IMR-90 (cell line): ENCODE data around the gene SLC17A5. TPM values are rescaled to one million over a fixed set of nuclear protein-coding genes. Genes with fewer than 3 reads are reported as not detected.

ENCODE experiments used
- ATAC-seq: fragments of 200-7000 bp; cut with Tn5 transposase; 2 replicates; pipeline ENCODE4 v1.9.1; 2020; ENCODE audit warnings: low read depth, mild to moderate bottlenecking, moderate library complexity
- BruUV-seq: library from RNA; stranded (reverse); fragments of 400-500 nt; replicated peaks from 2 replicates; lab custom pipeline; 2021; lab: Mats Ljungman, UMichigan
- CTCF ChIA-PET: fragments of 300-600 bp; formaldehyde crosslinking; extraction: SDS; loops from one replicate; lab custom pipeline; 2021; ENCODE audit warnings: antibody characterized with exemption; lab: Yijun Ruan, JAX
- POLR2A ChIA-PET: fragments of 300-600 bp; sonication (Branson Sonifier 250); formaldehyde crosslinking; loops from one replicate; lab custom pipeline; 2022; ENCODE audit warnings: antibody characterized with exemption; ENCODE audit not compliant: unreplicated experiment; lab: Charles Lee
- DNase-seq: peaks from one replicate; pipeline ENCODE4 v3.0.0; 2013
- H2AFZ ChIP-seq: replicated peaks from 2 replicates; pipeline ENCODE3; 2013; ENCODE audit warnings: low read length, mild to moderate bottlenecking; ENCODE audit not compliant: poor library complexity
- H2AK5ac ChIP-seq: 2 replicates; pipeline ENCODE4 v1.6.1; 2013; ENCODE audit warnings: low read depth, low read length, inconsistent platforms
- H2AK9ac ChIP-seq: replicated peaks from 2 replicates; pipeline ENCODE3; 2013; ENCODE audit warnings: mild to moderate bottlenecking, low read depth, low read length, moderate library complexity; ENCODE audit not compliant: poor library complexity
- H2BK120ac ChIP-seq: 2 replicates; pipeline ENCODE4 v1.6.1; 2013; ENCODE audit warnings: low read depth, low read length, inconsistent platforms
- H2BK15ac ChIP-seq: 3 replicates; pipeline ENCODE4 v1.6.1; 2013; ENCODE audit warnings: low read depth, low read length, inconsistent platforms
- H2BK20ac ChIP-seq: 2 replicates; pipeline ENCODE4 v1.6.1; 2013; ENCODE audit warnings: low read depth, mild to moderate bottlenecking, inconsistent platforms, low read length, moderate library complexity
- H2BK5ac ChIP-seq: 2 replicates; pipeline ENCODE4 v1.6.1; 2013; ENCODE audit warnings: mild to moderate bottlenecking, low read depth, low read length, inconsistent platforms; ENCODE audit not compliant: poor library complexity, severe bottlenecking
- H3K14ac ChIP-seq: replicated peaks from 2 replicates; pipeline ENCODE4 v1.6.1; 2013; ENCODE audit warnings: low read depth, low read length, inconsistent platforms
- H3K18ac ChIP-seq: 2 replicates; pipeline ENCODE4 v1.6.1; 2013; ENCODE audit warnings: low read depth, low read length, control low read depth
- H3K23ac ChIP-seq: 2 replicates; pipeline ENCODE4 v1.6.1; 2013; ENCODE audit warnings: low read depth, low read length, inconsistent platforms
- H3K27ac ChIP-seq: 2 replicates; pipeline ENCODE4 v1.5.1; 2013; ENCODE audit warnings: mild to moderate bottlenecking, control low read depth, low read length; ENCODE audit not compliant: insufficient read depth
- H3K27me3 ChIP-seq: 2 replicates; pipeline ENCODE4 v1.6.1; 2013; ENCODE audit warnings: low read length; ENCODE audit not compliant: control insufficient read depth, insufficient read depth
- H3K36me3 ChIP-seq: 2 replicates; pipeline ENCODE4 v1.6.1; 2013; ENCODE audit warnings: low read length, mixed read lengths; ENCODE audit not compliant: control insufficient read depth, insufficient read depth
- H3K4ac ChIP-seq: 2 replicates; pipeline ENCODE4 v1.6.1; 2013; ENCODE audit warnings: low read depth, low read length, inconsistent platforms
- H3K4me1 ChIP-seq: 2 replicates; pipeline ENCODE4 v1.6.1; 2013; ENCODE audit warnings: low read length, mixed read lengths; ENCODE audit not compliant: control insufficient read depth, insufficient read depth
- H3K4me2 ChIP-seq: 2 replicates; pipeline ENCODE4 v1.6.1; 2013; ENCODE audit warnings: low read depth, mild to moderate bottlenecking, control low read depth, low read length, moderate library complexity
- H3K4me3 ChIP-seq: 2 replicates; pipeline ENCODE4 v1.5.1; 2013; ENCODE audit warnings: low read depth, mild to moderate bottlenecking, control low read depth, low read length, moderate library complexity; ENCODE audit not compliant: insufficient read depth
- H3K56ac ChIP-seq: 2 replicates; pipeline ENCODE4 v1.6.1; 2013; ENCODE audit warnings: low read length, inconsistent platforms; ENCODE audit not compliant: insufficient read depth; ENCODE audit errors: extremely low read depth
- H3K79me1 ChIP-seq, 2 experiments: 2 replicates each; pipeline ENCODE4 v1.6.1; 2013; ENCODE audit warnings: low read length in 2 of 2, inconsistent platforms in 1 of 2, low read depth in 1 of 2
- H3K9ac ChIP-seq: 2 replicates; pipeline ENCODE4 v1.6.1; 2013; ENCODE audit warnings: low read depth, low read length, control low read depth
- H3K9me1 ChIP-seq: 2 replicates; pipeline ENCODE4 v1.6.1; 2013; ENCODE audit warnings: low read length, inconsistent platforms; ENCODE audit not compliant: insufficient read depth
- H3K9me3 ChIP-seq: 2 replicates; pipeline ENCODE4 v1.6.1; 2013; ENCODE audit warnings: low read length; ENCODE audit not compliant: control insufficient read depth, insufficient read depth
- H4K20me1 ChIP-seq: 2 replicates; pipeline ENCODE4 v1.6.1; 2013; ENCODE audit warnings: low read length, inconsistent platforms; ENCODE audit not compliant: insufficient read depth
- H4K5ac ChIP-seq: 2 replicates; pipeline ENCODE4 v1.6.1; 2013; ENCODE audit warnings: mild to moderate bottlenecking, low read depth, low read length, control low read depth
- H4K8ac ChIP-seq, 2 experiments: 2 replicates each; pipeline ENCODE4 v1.6.1; 2013; ENCODE audit warnings: low read depth in 2 of 2, low read length in 2 of 2, control low read depth in 1 of 2, inconsistent platforms in 1 of 2
- H4K91ac ChIP-seq: 2 replicates; pipeline ENCODE4 v1.6.1; 2013; ENCODE audit warnings: low read depth, low read length, inconsistent platforms; ENCODE audit not compliant: insufficient read depth
- FOS ChIP-seq: fragments of 150-350 bp; IDR thresholded peaks from 2 replicates; pipeline ENCODE4 v1.6.1; 2016; ENCODE audit warnings: low read depth, low read length
- MAZ ChIP-seq: IDR thresholded peaks from 2 replicates; pipeline ENCODE4 v1.6.1; 2012; ENCODE audit warnings: low read depth, mild to moderate bottlenecking, low read length, improper control_type of control experiment, moderate library complexity, borderline replicate concordance
- RAD21 ChIP-seq: IDR thresholded peaks from 2 replicates; pipeline ENCODE4 v1.6.1; 2012; ENCODE audit warnings: low read length, improper control_type of control experiment
- RFX5 ChIP-seq: IDR thresholded peaks from 2 replicates; pipeline ENCODE4 v1.8.0; 2012; ENCODE audit warnings: low read depth, mild to moderate bottlenecking, low read length, moderate library complexity
- SMC3 ChIP-seq: fragments of 150-350 bp; IDR thresholded peaks from 2 replicates; pipeline ENCODE4 v1.6.1; 2016; ENCODE audit warnings: low read depth, mild to moderate bottlenecking, antibody characterized with exemption, low read length, moderate library complexity
- USF2 ChIP-seq: fragments of 150-350 bp; IDR thresholded peaks from 2 replicates; pipeline ENCODE4 v1.6.1; 2017; ENCODE audit warnings: mild to moderate bottlenecking, antibody characterized with exemption, low read length, low read depth
- WGBS, 2 experiments: methylation state at CpG; one replicate each; pipeline versions ENCODE4 v1.1.5 to v1.1.7; 2013; ENCODE audit warnings: missing lambda C conversion rate in 2 of 2; ENCODE audit not compliant: insufficient read length in 1 of 2; ENCODE audit errors: extremely low coverage in 2 of 2; 5-methylcytosine and 5-hydroxymethylcytosine counted together
- dilution Hi-C: fragments of 300-500 bp; cut with HindIII; formaldehyde crosslinking; loops from one replicate; pipeline ENCODE4 v1.14.3; 2018; ENCODE audit warnings: low sequenced_read_pairs; ENCODE audit not compliant: unreplicated experiment
- in situ Hi-C: fragments of 300-500 bp; cut with MboI; formaldehyde crosslinking; loops from 3 replicates; pipeline ENCODE4 v1.14.3; 2019; ENCODE audit warnings: low sequenced_read_pairs, inconsistent platforms, mixed read lengths
- intact Hi-C: fragments of 100-400 bp; cut with micrococcal nuclease; formaldehyde crosslinking; loops from 2 replicates; pipeline ENCODE4 v1.10.0; 2022
- polyA plus RNA-seq, 3 experiments: library from polyadenylated mRNA; depleted of rRNA; stranded (reverse); fragments of >200 nt; gene quantifications; 2 replicates each; pipeline ENCODE4 v1.2.3, GENCODE V29; 2012; ENCODE audit warnings: low replicate concordance in 1 of 3
- total RNA-seq: library from RNA; depleted of rRNA; stranded (reverse); fragments of >200 nt; gene quantifications from 2 replicates; pipeline ENCODE4 v1.2.3, GENCODE V29; 2012
- TF ChIP-seq, protein P1 (sequence below): conservative IDR thresholded peaks from 2 replicates; pipeline ENCODE4 v1.5.1; 2012; ENCODE audit warnings: mild to moderate bottlenecking, low read depth, low read length, improper control_type of control experiment

Gene SLC17A5
- total and polyA plus RNA-seq, 2 of the 4 experiments (the other 2 are of a cell fraction) = 20.8 to 27.2 TPM

- H3K14ac ChIP-seq = peak overlapping the region; percentile 89
- H2BK15ac ChIP-seq = no peak overlapping the region
- peak overlapping the region; percentile 87 for H2AK9ac ChIP-seq
- H3K56ac ChIP-seq = no peak overlapping the region
- peak; percentile 31 for ATAC-seq
- peak overlapping the region; percentile 9; the same call in 1 of the 2 replicates for H2AK5ac ChIP-seq
- POLR2A ChIA-PET = interaction anchor here (0.6 to 1.1 kb wide), 3 partner anchors 11 to 192 kb away, joined by 3 read pairs; partner anchors contain the start of gene MTO1
- H2BK120ac ChIP-seq = peak overlapping the region; percentile 5; the same call in 1 of the 2 replicates
- H3K4me1 ChIP-seq = peaks cover 5% of the 10 kb centered on the region
- H4K5ac ChIP-seq = no peak overlapping the region
- peaks cover 8% of the 10 kb centered on the region; the same call in 1 of the 2 replicates for H3K9me1 ChIP-seq
- peak overlapping the region; percentile 63 for H3K9ac ChIP-seq
- CTCF ChIA-PET = interaction anchor here (0.7 to 1.5 kb wide), 4 partner anchors 20 to 191 kb away, joined by 3 to 7 read pairs (median 4); partner anchors contain the start of gene MTO1
- peak overlapping the region; percentile 92 for H3K23ac ChIP-seq
- TF ChIP-seq FOS = no peak
- TF ChIP-seq RFX5 = no peak
- peak; percentile 65; the same call in 1 of the 2 replicates for TF ChIP-seq USF2
- peak; percentile 41 for TF ChIP-seq RAD21
- no peak for TF ChIP-seq MAZ
- TF ChIP-seq, protein P1, sequence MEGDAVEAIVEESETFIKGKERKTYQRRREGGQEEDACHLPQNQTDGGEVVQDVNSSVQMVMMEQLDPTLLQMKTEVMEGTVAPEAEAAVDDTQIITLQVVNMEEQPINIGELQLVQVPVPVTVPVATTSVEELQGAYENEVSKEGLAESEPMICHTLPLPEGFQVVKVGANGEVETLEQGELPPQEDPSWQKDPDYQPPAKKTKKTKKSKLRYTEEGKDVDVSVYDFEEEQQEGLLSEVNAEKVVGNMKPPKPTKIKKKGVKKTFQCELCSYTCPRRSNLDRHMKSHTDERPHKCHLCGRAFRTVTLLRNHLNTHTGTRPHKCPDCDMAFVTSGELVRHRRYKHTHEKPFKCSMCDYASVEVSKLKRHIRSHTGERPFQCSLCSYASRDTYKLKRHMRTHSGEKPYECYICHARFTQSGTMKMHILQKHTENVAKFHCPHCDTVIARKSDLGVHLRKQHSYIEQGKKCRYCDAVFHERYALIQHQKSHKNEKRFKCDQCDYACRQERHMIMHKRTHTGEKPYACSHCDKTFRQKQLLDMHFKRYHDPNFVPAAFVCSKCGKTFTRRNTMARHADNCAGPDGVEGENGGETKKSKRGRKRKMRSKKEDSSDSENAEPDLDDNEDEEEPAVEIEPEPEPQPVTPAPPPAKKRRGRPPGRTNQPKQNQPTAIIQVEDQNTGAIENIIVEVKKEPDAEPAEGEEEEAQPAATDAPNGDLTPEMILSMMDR = peak; percentile 50
- peak; percentile 31; the same call in 1 of the 2 replicates for TF ChIP-seq SMC3
- H3K18ac ChIP-seq = no peak overlapping the region
- H3K4me3 ChIP-seq = peak overlapping the region; percentile 78
- no peak overlapping the region for H2BK20ac ChIP-seq
- intact Hi-C loops (loop anchor here (2.0 kb wide), 1 partner anchor 132 kb away; the partner anchor contains the start of gene EEF1A1), dilution Hi-C loops (no loop called here), in situ Hi-C loops (no loop called here)
- WGBS, 2 experiments = 5% methylated on average over 3 of the region's 32 CpGs; no CpG with 5 or more reads in 1 of the 2 experiments
- H3K27ac ChIP-seq = peak overlapping the region; percentile 13; the same call in 1 of the 2 replicates
- 0 out of 2 replicates have a peak, but pooled peaks cover 2% of the 10 kb centered on the region for H3K36me3 ChIP-seq
- peak; percentile 41 for DNase-seq
- H3K9me3 ChIP-seq = no peaks in the 10 kb centered on the region
- peak overlapping the region; percentile 67 for H3K4ac ChIP-seq
- no peak overlapping the region for H2BK5ac ChIP-seq
- no peak overlapping the region for H4K91ac ChIP-seq
- H3K79me1 ChIP-seq = peaks cover 15 to 36% of the 10 kb centered on the region in 2 experiments; a peak in 3 of 4 replicates
- peak overlapping the region; percentile 86 for H3K4me2 ChIP-seq
- H3K27me3 ChIP-seq = no peaks in the 10 kb centered on the region
- H4K8ac ChIP-seq = peak overlapping the region in 1 of 2 experiments; percentile 61; a peak in 2 of 4 replicates
- peak overlapping the region; percentile 100 for H2AFZ ChIP-seq
- BruUV-seq = no TSS peak
- no peaks in the 10 kb centered on the region for H4K20me1 ChIP-seq
Measured at GRCh38 chr6:73652637-73653570, 888 bp downstream of the SLC17A5 start.
